Activated T-cell treated with anti-CD3 and anti-CD28 coated beads, Interleukin-2, amount 50 U/mL, for 24 hours (primary cell): ENCODE measurements around the gene SMCO4.
A peak's percentile ranks its signal among the peaks of the same experiment; 100 is the strongest.

Experiments used
- DNase-seq: peaks from one replicate; pipeline ENCODE4 v3.0.0-alpha.2; 2020
- H3K27ac Mint-ChIP-seq: 2 replicates; pipeline ENCODE4 v1.8.0; 2020; ENCODE audit warnings: mild to moderate bottlenecking, mixed read lengths
- H3K27me3 Mint-ChIP-seq: 2 replicates; pipeline ENCODE4 v1.8.0; 2020; ENCODE audit warnings: mixed read lengths
- H3K36me3 Mint-ChIP-seq: 2 replicates; pipeline ENCODE4 v1.8.0; 2020; ENCODE audit warnings: low read depth, mixed read lengths
- H3K4me1 Mint-ChIP-seq: 2 replicates; pipeline ENCODE4 v1.8.0; 2020; ENCODE audit warnings: low read depth, mixed read lengths
- H3K4me3 Mint-ChIP-seq: 2 replicates; pipeline ENCODE4 v1.8.0; 2020; ENCODE audit warnings: mild to moderate bottlenecking, moderate library complexity, mixed read lengths
- H3K9me3 Mint-ChIP-seq: 2 replicates; pipeline ENCODE4 v1.8.0; 2020; ENCODE audit warnings: mixed read lengths

Gene SMCO4

DNA sequence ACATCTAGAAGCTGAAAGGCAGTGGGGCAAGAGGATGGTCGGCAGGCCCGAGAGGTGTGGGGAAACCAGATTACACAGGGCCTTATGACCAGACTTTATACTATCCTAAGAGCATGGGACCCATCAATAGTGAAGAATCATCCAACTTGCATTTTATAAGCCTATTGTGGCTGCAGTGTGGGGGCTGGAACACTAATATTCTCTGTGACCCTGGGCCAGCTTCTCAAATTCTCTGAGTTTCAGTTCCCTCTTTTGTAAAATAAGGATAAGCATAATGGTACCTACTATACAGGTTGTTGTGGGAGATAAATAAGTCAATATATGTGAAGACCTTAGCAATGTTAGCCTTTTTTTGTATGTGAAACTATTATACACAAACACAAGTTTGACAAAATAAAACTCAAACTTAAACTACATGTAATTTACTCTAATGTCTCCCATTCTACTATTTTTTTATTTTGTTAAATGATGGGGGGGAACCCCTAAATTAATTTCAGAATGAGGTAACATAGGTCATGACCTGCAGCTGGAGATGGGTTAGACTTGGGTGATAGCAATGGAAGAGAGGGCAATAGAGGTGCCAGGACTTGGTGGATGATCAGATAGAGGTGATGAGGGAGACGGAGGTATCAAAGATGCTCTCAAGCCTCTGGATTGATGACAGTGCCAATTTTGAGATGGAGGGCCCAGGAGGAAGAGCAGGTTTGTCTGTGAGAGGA, 30.1 kb downstream of the SMCO4 start:
- H3K27me3 Mint-ChIP-seq, result no peaks in the 10 kb centered on the region
- no peak for DNase-seq
- H3K4me1 Mint-ChIP-seq, result peaks cover 15% of the 10 kb centered on the region
- H3K4me3 Mint-ChIP-seq, result no peak overlapping the region
- H3K27ac Mint-ChIP-seq, result no peak overlapping the region
- no peaks in the 10 kb centered on the region for H3K36me3 Mint-ChIP-seq
- H3K9me3 Mint-ChIP-seq, result peaks cover 3% of the 10 kb centered on the region

DNA sequence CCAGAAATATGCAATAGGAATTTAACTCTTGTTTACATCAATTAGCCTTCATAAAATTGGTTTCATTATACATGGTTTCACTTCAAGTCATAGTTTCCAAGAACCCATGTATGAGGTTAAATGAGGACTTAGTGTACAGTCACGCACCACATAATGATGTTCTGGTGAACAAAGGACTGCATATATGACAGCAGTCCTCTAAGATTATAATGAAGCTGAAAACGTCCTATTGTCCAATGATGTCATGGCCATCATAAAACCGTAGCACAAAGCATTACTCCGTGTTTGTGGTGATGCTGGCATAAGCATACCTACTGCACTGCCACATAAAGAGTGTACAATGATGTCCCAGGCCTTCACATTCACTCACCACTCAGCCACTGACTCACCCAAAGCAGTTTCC, 31.1 kb downstream of the SMCO4 start:
- no peak overlapping the region for H3K4me3 Mint-ChIP-seq
- no peaks in the 10 kb centered on the region for H3K27me3 Mint-ChIP-seq
- peaks cover 15% of the 10 kb centered on the region for H3K4me1 Mint-ChIP-seq
- peak overlapping the region; percentile 64 for H3K27ac Mint-ChIP-seq
- no peaks in the 10 kb centered on the region for H3K36me3 Mint-ChIP-seq
- no peak for DNase-seq
- peaks cover 3% of the 10 kb centered on the region for H3K9me3 Mint-ChIP-seq

DNA sequence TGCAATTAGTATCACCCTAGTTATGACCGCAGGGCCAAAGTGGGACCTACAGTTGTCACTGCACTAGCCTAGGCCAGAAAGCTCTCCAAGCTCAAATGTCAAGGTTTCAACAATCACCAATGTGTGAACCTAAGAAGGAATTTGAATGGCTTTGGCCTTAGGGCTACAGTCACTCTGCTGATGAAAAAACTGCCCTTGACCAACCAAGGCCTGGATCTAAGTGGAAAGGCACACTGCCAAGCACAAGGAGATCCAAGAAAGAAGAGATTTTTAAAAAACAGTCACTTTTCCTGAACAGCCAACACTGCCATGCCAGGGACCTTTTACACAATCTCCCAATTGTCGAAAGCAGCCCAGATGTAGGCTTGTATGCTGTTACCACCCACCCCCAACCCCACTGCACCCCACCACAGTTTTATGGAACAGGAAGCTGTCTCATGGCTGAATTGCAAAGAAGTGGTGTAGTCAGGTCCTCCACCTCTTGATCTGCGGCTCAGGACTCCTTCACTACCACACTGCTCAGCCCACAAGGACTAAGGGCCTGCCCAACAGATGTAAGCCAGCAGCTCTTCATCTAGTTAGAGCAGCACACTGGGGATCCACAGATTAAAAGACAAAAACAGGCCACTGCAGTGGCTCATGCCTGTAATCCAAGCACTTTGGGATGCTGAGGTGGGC, 32.9 kb downstream of the SMCO4 start:
- DNase-seq, result no peak
- H3K27ac Mint-ChIP-seq, result no peak overlapping the region
- peaks cover 3% of the 10 kb centered on the region for H3K9me3 Mint-ChIP-seq
- no peaks in the 10 kb centered on the region for H3K36me3 Mint-ChIP-seq
- H3K4me1 Mint-ChIP-seq, result peaks cover 15% of the 10 kb centered on the region
- H3K27me3 Mint-ChIP-seq, result no peaks in the 10 kb centered on the region
- H3K4me3 Mint-ChIP-seq, result no peak overlapping the region

DNA sequence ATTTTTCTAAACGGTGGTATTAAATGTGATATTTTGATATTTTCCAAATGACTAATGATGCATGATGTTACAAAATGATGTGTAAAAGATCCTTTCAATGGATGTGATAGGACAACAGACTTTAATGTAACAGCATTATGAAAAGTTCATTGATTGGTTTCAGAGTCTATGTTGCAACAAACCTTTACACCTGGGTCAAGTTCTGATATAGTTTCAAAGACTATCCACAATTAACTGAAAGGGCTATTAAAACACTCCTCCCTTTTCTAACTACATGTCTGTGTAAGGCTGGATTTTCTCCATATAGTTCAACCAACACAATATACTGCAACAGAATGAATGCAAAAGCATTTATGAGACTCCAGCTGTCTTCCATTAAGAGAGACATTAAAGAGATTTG, 35.7 kb downstream of the SMCO4 start:
- Mint-ChIP-seq H3K9me3 (peaks cover 3% of the 10 kb centered on the region), H3K27ac (no peak overlapping the region), H3K36me3 (no peaks in the 10 kb centered on the region), H3K4me1 (peaks cover 20% of the 10 kb centered on the region), H3K27me3 (no peaks in the 10 kb centered on the region), H3K4me3 (no peak overlapping the region)
- no peak for DNase-seq

DNA sequence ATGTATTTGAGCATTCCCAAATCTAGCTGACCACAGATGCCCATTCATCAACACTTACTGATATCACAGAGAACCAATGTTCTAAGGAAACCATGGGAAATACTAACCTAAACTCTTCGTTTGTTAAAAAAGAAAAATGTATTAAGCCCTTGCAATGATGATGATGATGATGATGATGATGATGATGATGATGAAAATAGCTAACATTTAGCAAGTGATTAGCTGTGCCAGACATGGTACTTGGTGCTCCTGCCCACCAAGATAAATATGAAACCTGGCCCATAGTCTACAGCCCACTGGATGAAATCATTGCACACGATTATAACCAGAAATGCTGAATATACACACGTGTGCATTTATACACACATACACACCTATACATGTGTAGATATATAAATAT, 37.5 kb downstream of the SMCO4 start:
- Mint-ChIP-seq H3K9me3 (peaks cover 3% of the 10 kb centered on the region), H3K27ac (no peak overlapping the region), H3K36me3 (no peaks in the 10 kb centered on the region), H3K27me3 (no peaks in the 10 kb centered on the region), H3K4me3 (no peak overlapping the region), H3K4me1 (peaks cover 8% of the 10 kb centered on the region)
- no peak for DNase-seq

DNA sequence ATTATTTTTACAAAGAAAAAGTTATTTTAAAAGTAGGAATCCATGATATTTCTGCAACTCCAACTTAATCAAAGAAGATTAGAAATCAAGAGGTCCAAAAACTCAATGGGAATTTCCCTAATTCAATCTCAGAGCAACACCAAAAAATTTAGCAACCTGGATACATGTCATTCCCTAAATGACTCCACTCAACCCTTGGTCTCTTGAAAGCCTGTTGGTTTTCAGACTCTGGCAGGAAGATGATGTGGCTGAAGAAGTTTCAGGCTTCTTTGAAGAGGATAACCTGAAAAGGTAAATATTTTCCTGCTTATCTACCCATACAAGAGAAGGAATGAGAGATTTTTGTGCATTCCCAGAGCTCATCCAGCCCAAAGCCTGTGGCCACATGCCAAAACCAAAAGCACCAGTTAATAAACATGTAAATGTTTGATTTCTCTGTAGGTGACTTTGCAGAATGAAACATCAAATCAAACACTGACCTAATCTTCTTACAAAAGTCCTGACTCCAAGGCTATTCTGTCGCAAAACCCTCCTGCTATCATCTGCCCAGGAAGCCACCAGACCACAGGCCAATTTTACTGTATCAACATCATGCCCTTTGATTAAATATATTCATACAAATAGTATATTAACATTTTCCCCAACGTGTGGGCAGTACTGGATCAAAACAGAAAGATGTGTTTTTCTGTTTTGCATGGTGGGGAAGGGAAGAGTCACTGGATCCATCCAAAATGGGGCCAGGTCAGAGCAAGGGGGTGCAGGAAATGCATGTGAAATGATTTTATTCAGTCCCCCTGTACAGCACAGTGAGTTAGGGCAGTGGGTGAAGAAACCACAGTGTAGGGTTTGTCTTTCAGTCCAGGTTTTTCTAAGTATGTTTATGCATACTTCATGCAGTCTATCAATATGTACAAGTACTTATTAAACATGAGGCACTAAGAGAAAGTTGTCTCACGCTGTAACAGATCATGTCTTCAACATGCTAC, 38.8 kb downstream of the SMCO4 start:
- Mint-ChIP-seq H3K4me3 (no peak overlapping the region), H3K4me1 (peaks cover 8% of the 10 kb centered on the region), H3K36me3 (no peaks in the 10 kb centered on the region), H3K27me3 (no peaks in the 10 kb centered on the region), H3K27ac (peak overlapping the region; percentile 48), H3K9me3 (peaks cover 2% of the 10 kb centered on the region)
- DNase-seq, result no peak

DNA sequence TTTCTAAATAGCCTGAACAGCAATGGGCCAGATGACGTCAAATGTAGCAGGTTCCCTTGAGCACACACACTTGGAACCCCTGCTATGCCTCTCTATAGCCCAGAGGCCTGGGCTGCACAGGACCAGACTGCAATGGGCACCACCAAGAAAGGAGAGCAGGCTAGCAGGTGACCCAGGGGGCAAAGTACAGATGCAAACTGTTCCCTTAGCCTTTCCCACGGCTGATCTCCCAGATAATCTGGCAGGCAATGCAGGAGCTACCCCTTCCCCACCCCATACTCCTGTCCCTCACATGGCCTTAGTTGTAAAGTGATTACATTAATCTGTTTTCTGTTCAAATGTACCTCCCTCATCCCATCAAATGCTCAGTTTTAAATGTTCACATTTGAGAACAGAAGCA, 41.3 kb downstream of the SMCO4 start:
- H3K36me3 Mint-ChIP-seq, result no peaks in the 10 kb centered on the region
- DNase-seq, result no peak
- H3K4me1 Mint-ChIP-seq, result peaks cover 8% of the 10 kb centered on the region
- no peak overlapping the region for H3K27ac Mint-ChIP-seq
- no peak overlapping the region for H3K4me3 Mint-ChIP-seq
- H3K27me3 Mint-ChIP-seq, result no peaks in the 10 kb centered on the region
- H3K9me3 Mint-ChIP-seq, result no peaks in the 10 kb centered on the region

DNA sequence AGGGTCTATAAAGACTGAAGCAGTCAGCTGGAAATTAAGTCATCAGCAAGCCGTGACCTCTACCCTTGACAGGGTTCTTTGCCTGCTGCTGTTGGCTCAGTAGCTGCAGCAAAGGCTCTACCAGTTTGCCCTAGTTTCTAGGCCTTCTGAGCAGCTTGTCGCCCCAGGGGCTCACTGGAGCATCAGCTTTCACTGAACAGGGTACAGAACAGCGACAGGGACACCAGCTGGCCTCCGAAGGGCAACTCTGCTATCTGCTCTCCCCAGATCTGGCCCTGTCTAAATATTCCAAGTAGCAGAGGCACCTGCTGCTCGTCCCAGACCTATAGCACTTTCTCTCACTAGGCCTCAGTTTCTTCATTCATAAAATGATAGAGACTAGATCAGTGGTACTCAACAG, 42.4 kb downstream of the SMCO4 start:
- H3K4me1 Mint-ChIP-seq, result peaks cover 8% of the 10 kb centered on the region
- no peaks in the 10 kb centered on the region for H3K36me3 Mint-ChIP-seq
- H3K27me3 Mint-ChIP-seq, result no peaks in the 10 kb centered on the region
- no peak overlapping the region for H3K27ac Mint-ChIP-seq
- no peak overlapping the region for H3K4me3 Mint-ChIP-seq
- DNase-seq, result no peak
- no peaks in the 10 kb centered on the region for H3K9me3 Mint-ChIP-seq

DNA sequence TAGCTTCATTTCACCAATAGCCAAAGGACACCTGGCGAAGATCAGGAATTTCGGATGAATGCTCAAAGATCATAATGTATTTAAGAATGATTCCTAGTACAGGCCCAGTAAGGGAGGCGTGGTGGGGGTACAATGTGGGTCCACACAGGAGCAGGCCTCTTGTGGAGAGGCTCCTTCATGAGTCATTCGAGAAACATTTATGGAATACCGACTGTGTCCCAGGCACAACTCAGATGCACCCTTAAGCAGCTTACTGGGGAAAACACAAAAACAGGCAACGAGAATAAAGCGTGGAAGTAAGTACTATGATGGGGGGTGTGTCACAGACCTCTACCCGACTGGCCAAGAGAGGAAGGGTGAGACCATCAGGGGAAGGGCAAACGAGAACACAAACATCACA, 44.5 kb downstream of the SMCO4 start:
- H3K4me3 Mint-ChIP-seq, result no peak overlapping the region
- no peak overlapping the region for H3K27ac Mint-ChIP-seq
- DNase-seq, result no peak

DNA sequence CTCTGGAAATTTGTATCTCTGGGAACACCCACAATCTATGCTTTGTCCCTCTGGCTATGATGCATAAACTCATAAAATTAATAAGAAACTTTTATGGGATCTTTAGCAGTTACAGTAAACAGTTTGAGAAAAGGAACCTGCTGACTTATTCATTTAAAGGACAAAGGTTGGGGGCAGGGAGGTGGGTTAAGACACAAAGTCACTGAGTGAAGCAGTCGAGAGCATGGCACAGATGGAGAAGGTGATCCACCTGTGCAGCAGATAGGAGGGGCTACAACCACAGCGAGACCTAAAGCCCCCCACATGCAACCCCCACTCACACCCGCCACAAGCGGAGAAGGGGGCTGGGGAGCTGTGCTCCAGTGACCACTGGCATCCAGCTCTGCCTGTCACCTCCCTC, 45.0 kb downstream of the SMCO4 start:
- no peaks in the 10 kb centered on the region for H3K36me3 Mint-ChIP-seq
- no peaks in the 10 kb centered on the region for H3K27me3 Mint-ChIP-seq
- DNase-seq, result no peak
- no peak overlapping the region for H3K4me3 Mint-ChIP-seq
- H3K27ac Mint-ChIP-seq, result no peak overlapping the region
- no peaks in the 10 kb centered on the region for H3K4me1 Mint-ChIP-seq
- no peaks in the 10 kb centered on the region for H3K9me3 Mint-ChIP-seq

More for the DNA sequence above, 44.5 kb downstream of the SMCO4 start:
- Mint-ChIP-seq H3K27me3 (no peaks in the 10 kb centered on the region), H3K36me3 (no peaks in the 10 kb centered on the region), H3K9me3 (no peaks in the 10 kb centered on the region), H3K4me1 (no peaks in the 10 kb centered on the region)

DNA sequence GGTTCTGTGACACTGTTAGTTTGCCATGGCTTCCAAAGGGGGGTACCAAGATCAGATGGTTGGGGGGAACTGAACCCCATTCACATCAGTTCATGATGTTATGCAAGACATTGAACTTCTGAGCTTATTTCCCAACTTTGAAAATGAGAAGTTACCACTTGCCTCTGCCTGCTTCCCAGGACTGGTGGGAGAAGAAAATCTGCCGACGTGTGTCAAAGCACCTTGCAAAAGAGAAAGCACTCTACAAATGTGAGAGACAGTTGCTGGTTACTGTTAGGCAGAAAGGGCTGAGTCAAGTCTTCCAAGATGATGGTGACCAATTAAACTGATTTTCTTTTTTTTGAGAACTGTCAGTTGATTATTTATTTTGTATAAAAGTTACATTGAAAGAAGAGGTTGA, 45.6 kb downstream of the SMCO4 start:
- no peak overlapping the region for H3K27ac Mint-ChIP-seq
- no peak for DNase-seq
- no peaks in the 10 kb centered on the region for H3K27me3 Mint-ChIP-seq
- H3K36me3 Mint-ChIP-seq, result no peaks in the 10 kb centered on the region
- H3K4me1 Mint-ChIP-seq, result no peaks in the 10 kb centered on the region
- H3K4me3 Mint-ChIP-seq, result no peak overlapping the region
- H3K9me3 Mint-ChIP-seq, result no peaks in the 10 kb centered on the region

DNA sequence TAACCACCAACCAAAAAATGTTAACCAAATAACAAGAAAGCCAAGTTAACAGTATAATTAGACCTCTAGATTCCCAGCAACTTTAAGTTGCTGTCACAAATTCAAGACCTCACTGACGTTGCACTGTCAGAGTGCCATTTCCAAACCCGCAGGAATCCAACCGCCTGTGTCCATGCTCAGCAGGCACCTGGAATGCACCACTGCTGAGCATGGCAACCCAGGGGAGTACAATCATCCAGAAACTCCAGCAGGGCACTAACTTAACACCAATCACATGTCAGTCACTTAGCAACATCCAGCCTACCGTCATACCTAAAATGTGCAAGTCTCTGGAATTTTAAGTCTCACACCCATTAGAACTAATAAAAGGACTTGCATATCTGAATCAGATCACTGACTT, 48.8 kb downstream of the SMCO4 start:
- Mint-ChIP-seq H3K27me3 (no peaks in the 10 kb centered on the region), H3K36me3 (no peaks in the 10 kb centered on the region), H3K4me1 (peaks cover 2% of the 10 kb centered on the region), H3K4me3 (no peak overlapping the region), H3K9me3 (no peaks in the 10 kb centered on the region), H3K27ac (no peak overlapping the region)
- DNase-seq, result no peak

DNA sequence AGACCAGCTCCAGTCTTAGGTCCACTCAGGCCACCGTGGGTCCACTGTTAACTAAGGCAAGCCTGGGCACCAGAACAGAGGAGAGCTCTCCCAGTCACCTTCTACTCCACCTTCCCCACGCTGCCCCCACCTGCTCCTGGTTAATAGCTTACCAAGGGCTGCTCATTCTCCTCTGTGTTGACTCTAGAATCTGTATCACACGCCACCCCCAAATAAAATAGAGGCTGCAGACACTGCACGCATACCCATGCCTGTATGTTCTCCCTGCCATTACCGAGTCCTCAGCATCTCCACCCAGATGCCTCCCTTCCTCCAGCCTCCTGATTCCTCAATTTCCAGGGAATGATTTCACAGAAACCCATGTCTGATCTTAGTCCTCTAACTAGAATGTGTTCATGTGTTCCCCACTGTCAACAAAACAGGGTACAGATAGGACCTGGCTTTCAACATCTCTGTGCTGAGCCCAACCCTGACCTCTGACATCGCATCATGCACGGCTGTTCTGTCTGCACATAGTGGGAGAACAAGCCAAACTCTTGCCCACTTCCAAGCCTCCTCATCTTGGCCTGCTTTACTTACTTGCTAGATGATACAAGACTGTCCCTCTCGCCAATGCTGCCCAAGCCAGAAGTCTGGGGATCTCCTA, 49.8 kb downstream of the SMCO4 start:
- Mint-ChIP-seq H3K27ac (no peak overlapping the region), H3K4me1 (peaks cover 2% of the 10 kb centered on the region), H3K4me3 (no peak overlapping the region), H3K27me3 (no peaks in the 10 kb centered on the region), H3K9me3 (no peaks in the 10 kb centered on the region), H3K36me3 (no peaks in the 10 kb centered on the region)
- no peak for DNase-seq

DNA sequence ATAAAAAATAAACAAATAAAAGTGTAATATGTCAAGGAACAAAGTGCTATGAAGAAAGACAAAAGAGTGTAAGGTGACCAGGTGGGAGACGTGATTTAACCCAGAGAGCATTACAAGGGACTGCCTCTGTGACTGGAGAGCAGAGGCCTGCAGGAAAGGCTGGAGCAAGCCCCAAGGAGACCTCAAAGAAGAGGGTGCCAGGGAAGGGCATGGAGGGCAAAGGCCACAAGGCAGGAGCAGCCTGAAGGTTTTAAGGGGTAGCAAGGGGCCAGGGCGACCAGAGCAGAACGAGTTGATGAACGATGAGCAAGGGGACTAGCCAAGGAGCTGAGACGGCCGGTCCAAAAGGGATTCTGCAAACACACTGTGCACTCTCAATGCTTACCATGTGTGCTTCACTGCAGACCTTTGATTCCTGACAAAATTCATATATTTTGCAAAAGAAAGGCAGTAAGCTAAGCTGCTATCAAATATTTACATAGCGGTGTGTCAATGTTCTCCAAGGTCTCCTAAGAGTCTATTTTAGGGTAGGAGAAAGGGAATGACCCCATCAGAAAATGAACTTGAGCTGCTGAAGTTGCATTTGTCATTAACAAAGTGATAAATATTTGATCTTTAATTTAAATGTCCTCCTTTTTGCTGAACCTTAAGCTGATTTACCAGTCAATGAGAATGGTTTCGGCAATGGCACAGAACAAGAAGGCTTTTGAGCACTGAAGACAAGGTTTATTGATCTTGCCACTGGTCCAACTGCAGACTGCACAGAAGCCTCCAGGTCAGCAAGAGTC, 50.5 kb downstream of the SMCO4 start:
- DNase-seq, result no peak
- Mint-ChIP-seq H3K4me1 (peaks cover 2% of the 10 kb centered on the region), H3K9me3 (no peaks in the 10 kb centered on the region), H3K27me3 (no peaks in the 10 kb centered on the region), H3K4me3 (no peak overlapping the region), H3K36me3 (no peaks in the 10 kb centered on the region), H3K27ac (no peak overlapping the region)
